Prostate gland (tissue), 2 donors: ENCODE data around the gene GLB1L. TPM values are rescaled to one million over a fixed set of nuclear protein-coding genes. Genes with fewer than 3 reads are reported as not detected.
"Not testable (repeated sequence)": the region's sequence is repeated elsewhere in the genome, so short reads cannot be mapped to it uniquely, and the experiment has no call there.

Experiments
- DNase-seq: peaks from one replicate; pipeline ENCODE4 v3.0.0-alpha.2; 2019; ENCODE audit warnings: low spot score
- H3K27ac ChIP-seq, 2 donors: fragments of 200-600 bp; sonication (generic); 2 replicates each; pipeline ENCODE4 v1.5.1; 2017 to 2019
- H3K27me3 ChIP-seq: fragments of 200-600 bp; sonication (generic); replicated peaks from 2 replicates; pipeline ENCODE4 v1.5.1; 2019; ENCODE audit not compliant: insufficient read depth
- H3K36me3 ChIP-seq, 2 donors: fragments of 200-600 bp; sonication (generic); 1 replicate in 1 of 2; 2 replicates in 1 of 2; pipeline versions ENCODE4 v1.5.1 to v1.8.1; 2017 to 2019
- H3K4me1 ChIP-seq: fragments of 200-600 bp; sonication (generic); replicated peaks from 2 replicates; pipeline ENCODE4 v1.5.1; 2019
- H3K4me3 ChIP-seq, 2 donors: fragments of 200-600 bp; sonication (generic); 2 replicates each; pipeline ENCODE4 v1.5.1; 2017 to 2019
- H3K9me3 ChIP-seq: fragments of 200-600 bp; sonication (generic); 2 replicates; pipeline ENCODE4 v1.5.1; 2017
- POLR2A ChIP-seq: fragments of 450-650 bp; IDR thresholded peaks from one replicate; pipeline ENCODE4 v1.6.1; 2016; ENCODE audit warnings: antibody characterized with exemption, mild to moderate bottlenecking
- POLR2AphosphoS5 ChIP-seq: sonication (generic); formaldehyde crosslinking; IDR thresholded peaks from one replicate; pipeline ENCODE4 v1.6.1; 2017; ENCODE audit warnings: antibody characterized with exemption
- WGBS: methylation state at CpG from one replicate; pipeline ENCODE4 v1.1.5; 2018; 5-methylcytosine and 5-hydroxymethylcytosine counted together
- intact Hi-C: fragments of 100-400 bp; cut with DNase I; formaldehyde crosslinking; loops from one replicate; pipeline ENCODE4 v1.14.2; 2022
- total RNA-seq, 2 donors: library from RNA; depleted of rRNA; stranded (reverse); fragments of >200 nt; gene quantifications; one replicate each; pipeline ENCODE4 v1.1.0, GENCODE V29; 2016
- TF ChIP-seq, protein P1 (sequence below), 4 experiments: fragments of 200-600 bp in 2 of 4; fragments of 450-650 bp in 2 of 4; sonication (generic) in 2 of 4; IDR thresholded peaks; 1 replicate in 3 of 4; 2 replicates in 1 of 4; pipeline ENCODE4 v1.5.1; 2016 to 2019; ENCODE audit warnings: antibody characterized with exemption in 4 of 4, mild to moderate bottlenecking in 2 of 4, moderate library complexity in 2 of 4

GLB1L gene
- total RNA-seq, 2 donors from 2014 or later, result 23.1 to 25.0 TPM

DNA sequence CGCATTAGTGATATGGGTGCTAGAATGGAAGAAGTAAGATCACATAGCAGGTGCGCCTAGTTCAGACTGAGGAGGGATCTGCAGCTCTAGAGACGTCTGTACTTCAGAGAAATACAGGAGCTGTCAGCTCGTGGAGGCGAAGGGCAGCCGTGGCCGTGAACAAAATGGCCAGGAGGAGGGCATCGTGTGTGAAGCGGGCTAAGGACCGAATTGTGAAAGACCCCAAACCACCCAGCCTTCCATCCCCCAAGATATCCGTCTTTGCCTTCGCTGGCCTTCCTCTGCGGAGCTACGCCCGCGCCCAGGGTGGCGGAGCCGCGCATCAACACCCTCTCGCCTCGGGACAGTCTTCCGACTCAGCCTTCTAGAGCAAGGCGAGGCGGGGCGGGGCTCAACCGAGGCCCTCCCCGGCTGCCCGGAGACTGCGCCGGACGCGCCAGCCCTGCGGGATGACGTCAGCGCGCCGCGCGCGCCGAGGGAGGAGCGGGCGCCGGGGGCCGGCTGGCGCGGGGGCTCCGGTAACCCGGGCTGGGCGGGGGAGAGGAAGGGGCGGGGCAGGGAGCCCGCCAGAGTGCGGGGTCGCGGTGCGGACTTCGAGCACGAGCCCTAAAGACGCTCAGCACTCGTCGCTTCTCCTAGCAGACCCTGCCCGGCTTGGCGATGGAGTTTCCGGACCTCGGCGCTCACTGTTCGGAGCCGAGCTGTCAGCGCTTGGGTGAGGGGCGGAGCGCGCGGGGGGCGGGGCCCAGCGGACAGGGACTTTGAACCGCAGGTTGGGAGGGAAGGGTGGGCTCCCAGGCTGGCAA lies 38.7 kb downstream of the GLB1L start, which contains the start of gene ZFAND2B:
Gene ZFAND2B (plus strand): TSS at position 455 of the 806 bp plus-strand sequence. CDS start 206 bp downstream, at position 661.
- peaks cover 0 to 4% of the 10 kb centered on the region in 2 donors for H3K36me3 ChIP-seq
- DNase-seq, result peak; percentile 96
- H3K4me1 ChIP-seq, result peaks cover 11% of the 10 kb centered on the region
- WGBS, result under 1% methylated on average over 60 of the region's 76 CpGs
- H3K27me3 ChIP-seq, result no peaks in the 10 kb centered on the region
- intact Hi-C loops, result loop anchor here (1.0 kb wide), 1 partner anchor 46 kb away; the partner anchor contains the start of gene NHEJ1
- no peaks in the 10 kb centered on the region for H3K9me3 ChIP-seq
- peak within 1 kb of the TSS; percentile 71 to 74 for H3K4me3 ChIP-seq
- peak; percentile 100 for TF ChIP-seq POLR2AphosphoS5
- peak; percentile 100 for TF ChIP-seq POLR2A
- TF ChIP-seq, protein P1, sequence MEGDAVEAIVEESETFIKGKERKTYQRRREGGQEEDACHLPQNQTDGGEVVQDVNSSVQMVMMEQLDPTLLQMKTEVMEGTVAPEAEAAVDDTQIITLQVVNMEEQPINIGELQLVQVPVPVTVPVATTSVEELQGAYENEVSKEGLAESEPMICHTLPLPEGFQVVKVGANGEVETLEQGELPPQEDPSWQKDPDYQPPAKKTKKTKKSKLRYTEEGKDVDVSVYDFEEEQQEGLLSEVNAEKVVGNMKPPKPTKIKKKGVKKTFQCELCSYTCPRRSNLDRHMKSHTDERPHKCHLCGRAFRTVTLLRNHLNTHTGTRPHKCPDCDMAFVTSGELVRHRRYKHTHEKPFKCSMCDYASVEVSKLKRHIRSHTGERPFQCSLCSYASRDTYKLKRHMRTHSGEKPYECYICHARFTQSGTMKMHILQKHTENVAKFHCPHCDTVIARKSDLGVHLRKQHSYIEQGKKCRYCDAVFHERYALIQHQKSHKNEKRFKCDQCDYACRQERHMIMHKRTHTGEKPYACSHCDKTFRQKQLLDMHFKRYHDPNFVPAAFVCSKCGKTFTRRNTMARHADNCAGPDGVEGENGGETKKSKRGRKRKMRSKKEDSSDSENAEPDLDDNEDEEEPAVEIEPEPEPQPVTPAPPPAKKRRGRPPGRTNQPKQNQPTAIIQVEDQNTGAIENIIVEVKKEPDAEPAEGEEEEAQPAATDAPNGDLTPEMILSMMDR (IDR thresholded peaks at IDR 0.05), result peak in 2 of 4 experiments; percentile 36 to 57
- peak within 1 kb of the TSS; percentile 98 to 99 for H3K27ac ChIP-seq

DNA sequence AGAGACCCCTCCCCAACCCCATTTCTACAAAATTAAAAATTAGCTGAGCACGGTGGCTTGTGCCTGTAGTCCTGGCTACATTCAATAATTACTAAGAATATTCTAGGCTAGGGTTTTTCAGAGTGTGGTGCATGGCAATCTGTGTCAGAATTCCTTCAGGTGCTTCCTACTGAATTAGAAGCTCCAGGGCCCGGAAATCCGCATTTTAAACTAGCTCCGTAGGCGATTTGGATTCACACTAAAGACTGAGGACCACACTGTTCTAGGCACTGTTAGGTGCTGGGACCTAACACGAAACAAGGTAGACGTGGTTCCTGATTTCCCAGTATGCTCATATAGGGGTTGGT lies 39.3 kb downstream of the GLB1L start:
- TF ChIP-seq POLR2A (no peak), POLR2AphosphoS5 (no peak)
- TF ChIP-seq, protein P1 (IDR thresholded peaks at IDR 0.05), result no peak
- WGBS, result 10% methylated on average over 7 of the region's 7 CpGs
- intact Hi-C loops, result loop anchor here (1.0 kb wide), 1 partner anchor 46 kb away; the partner anchor contains the start of gene NHEJ1
- DNase-seq, result no peak
- Histone ChIP-seq H3K27ac (peak overlapping the region; percentile 98 to 99), H3K4me3 (peak overlapping the region; percentile 71 to 74), H3K9me3 (no peaks in the 10 kb centered on the region), H3K4me1 (peaks cover 11% of the 10 kb centered on the region), H3K27me3 (no peaks in the 10 kb centered on the region), H3K36me3 (peaks cover 0 to 4% of the 10 kb centered on the region in 2 donors)

DNA sequence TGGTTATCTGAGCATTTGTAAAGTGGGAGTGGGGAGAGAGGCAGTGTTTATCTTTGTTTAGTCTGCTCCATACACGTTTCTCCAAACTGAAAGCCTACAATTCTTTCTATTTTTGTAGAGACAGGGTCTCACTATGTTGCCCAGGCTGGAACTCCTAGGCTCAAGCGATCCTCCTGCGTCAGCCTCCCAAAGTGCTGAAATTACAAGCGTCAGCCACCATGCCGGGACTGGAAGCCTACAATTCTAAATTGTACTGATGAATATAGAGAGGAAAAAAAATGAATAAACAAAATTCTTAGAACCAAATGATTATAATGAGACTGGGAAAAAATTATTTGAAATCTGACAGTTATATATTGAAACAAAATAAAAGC lies 40.1 kb downstream of the GLB1L start:
- no peak for DNase-seq
- intact Hi-C loops, result no loop called here
- WGBS, result 85% methylated on average over 5 of the region's 5 CpGs

DNA sequence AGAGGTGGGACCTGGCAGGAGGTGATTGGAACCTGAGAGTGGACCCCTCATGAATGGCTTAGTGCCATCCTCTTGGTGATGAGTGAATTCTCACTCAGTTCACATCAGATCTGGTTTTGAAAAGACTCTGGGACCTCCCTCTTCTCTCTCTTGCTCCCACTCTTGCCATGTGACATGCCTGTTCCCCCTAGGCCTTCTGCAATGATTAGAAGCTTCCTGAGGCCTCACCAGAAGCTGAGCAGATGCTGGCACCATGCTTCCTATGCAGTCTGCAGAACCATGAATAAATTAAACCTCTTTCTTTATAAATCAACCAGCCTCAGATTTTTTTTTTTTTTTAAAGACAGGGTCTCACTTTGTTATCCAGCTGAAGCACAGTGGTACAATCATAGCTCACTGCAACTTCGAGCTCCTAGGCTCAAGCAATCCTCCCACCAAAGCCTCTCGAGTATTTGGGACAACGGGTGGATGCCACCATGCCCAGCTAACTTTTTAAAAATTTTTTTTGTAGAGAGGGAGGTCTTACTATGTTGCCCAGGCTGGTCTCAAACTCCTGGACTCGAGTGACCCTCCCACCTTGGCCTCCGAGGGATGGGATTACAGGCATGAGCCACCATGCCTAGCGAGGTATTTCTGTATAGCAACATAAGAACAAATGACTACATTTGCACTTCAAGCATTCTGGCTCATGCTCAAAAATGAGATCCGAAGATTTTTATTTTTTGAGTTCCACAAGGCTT lies 40.6 kb downstream of the GLB1L start:
- 89% methylated on average over 7 of the region's 7 CpGs for WGBS
- no peak for DNase-seq
- intact Hi-C loops, result no loop called here
- no peak overlapping the region for H3K27ac ChIP-seq
- H3K27me3 ChIP-seq, result no peaks in the 10 kb centered on the region
- H3K36me3 ChIP-seq, result peaks cover 0 to 4% of the 10 kb centered on the region in 2 donors
- H3K4me1 ChIP-seq, result peaks cover 11% of the 10 kb centered on the region
- H3K4me3 ChIP-seq, result no peak overlapping the region
- TF ChIP-seq POLR2AphosphoS5 (no peak), POLR2A (no peak)
- TF ChIP-seq, protein P1 (IDR thresholded peaks at IDR 0.05), result no peak
- no peaks in the 10 kb centered on the region for H3K9me3 ChIP-seq

More for the DNA sequence above, 40.1 kb downstream of the GLB1L start:
- Histone ChIP-seq H3K27me3 (no peaks in the 10 kb centered on the region), H3K27ac (no peak overlapping the region), H3K9me3 (no peaks in the 10 kb centered on the region), H3K4me1 (peaks cover 11% of the 10 kb centered on the region), H3K4me3 (no peak overlapping the region), H3K36me3 (peaks cover 0 to 4% of the 10 kb centered on the region in 2 donors)
- TF ChIP-seq POLR2AphosphoS5, result no peak
- TF ChIP-seq, protein P1 (IDR thresholded peaks at IDR 0.05), result no peak
- no peak for TF ChIP-seq POLR2A

DNA sequence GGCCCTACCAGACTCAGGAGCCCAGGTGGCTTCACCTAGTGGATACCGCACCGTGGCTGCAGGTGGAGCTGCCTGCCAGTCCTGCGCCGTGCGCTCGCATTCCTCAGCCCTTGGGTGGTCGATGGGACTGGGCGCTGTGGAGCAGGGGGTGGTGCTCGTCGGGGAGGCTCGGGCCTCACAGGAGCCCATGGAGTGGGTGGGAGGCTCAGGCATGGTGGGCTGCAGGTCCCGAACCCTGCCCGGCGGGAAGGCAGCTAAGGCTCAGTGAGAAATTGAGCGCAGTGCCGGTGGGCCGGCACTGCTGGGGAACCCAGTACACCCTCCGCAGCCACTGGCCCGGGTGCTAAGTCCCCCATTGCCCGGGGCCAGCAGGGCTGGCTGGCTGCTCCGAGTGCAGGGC lies 43.9 kb downstream of the GLB1L start:
- 89% methylated on average over 18 of the region's 21 CpGs for WGBS
- H3K9me3 ChIP-seq, DNase-seq, H3K27ac ChIP-seq, H3K4me1 ChIP-seq, H3K4me3 ChIP-seq, H3K36me3 ChIP-seq, H3K27me3 ChIP-seq, intact Hi-C loops: not testable (repeated sequence)
